Measurements from ENCODE around the gene DDX51.

Gene DDX51

GRCh38 chr12:132157733-132158409 is 13.8 kb upstream of the DDX51 start:
- peaks cover 12% of the 10 kb centered on the region; the same call in 1 of the 2 replicates for H3K36me3 ChIP-seq (ENCODE audit: insufficient read depth, low read length)

GRCh38 chr12:132156573-132157325 is 12.6 kb upstream of the DDX51 start:
- Histone ChIP-seq H3K9me3 (ENCODE audit: insufficient read depth, low read depth, low read length) (no peaks in the 10 kb centered on the region), H4K20me1 (ENCODE audit: insufficient read depth, low read length, poor library complexity, severe bottlenecking) (no peaks in the 10 kb centered on the region), H3K36me3 (ENCODE audit: insufficient read depth, low read length) (peaks cover 18% of the 10 kb centered on the region; the same call in 1 of the 2 replicates), H3K9ac (ENCODE audit: low read depth, low read length, poor library complexity, severe bottlenecking) (no peak overlapping the region), H3K4me3 (ENCODE audit: low read length, poor library complexity, severe bottlenecking) (no peak overlapping the region), H3K79me2 (ENCODE audit: insufficient read depth, low read length) (no peaks in the 10 kb centered on the region), H2AFZ (ENCODE audit: low read length) (no peak overlapping the region), H3K4me2 (ENCODE audit: low read depth, low read length, poor library complexity, severe bottlenecking) (no peak overlapping the region), H3F3A (ENCODE audit: low read depth) (peaks cover 11% of the 10 kb centered on the region), H3K9me2 (replicated peaks; ENCODE audit: low read depth, low read length) (no peaks in the 10 kb centered on the region), H3K4me1 (ENCODE audit: insufficient read depth, low read length, poor library complexity, severe bottlenecking) (no peaks in the 10 kb centered on the region), H3K27me3 (ENCODE audit: insufficient read depth, low read length, poor library complexity, severe bottlenecking) (no peaks in the 10 kb centered on the region)
- TF ChIP-seq EZH2phosphoT487 (IDR thresholded peaks at IDR 0.05; ENCODE audit: borderline replicate concordance) (no peak), CTCF (conservative IDR thresholded peaks at IDR 0.05; ENCODE audit: low read length) (no peak)

More at GRCh38 chr12:132157733-132158409, 13.8 kb upstream of the DDX51 start:
- Histone ChIP-seq H3K4me3 (ENCODE audit: low read length, poor library complexity, severe bottlenecking) (no peak overlapping the region), H3K9me2 (replicated peaks; ENCODE audit: low read depth, low read length) (no peaks in the 10 kb centered on the region), H3K9me3 (ENCODE audit: insufficient read depth, low read depth, low read length) (no peaks in the 10 kb centered on the region), H2AFZ (ENCODE audit: low read length) (no peak overlapping the region), H4K20me1 (ENCODE audit: insufficient read depth, low read length, poor library complexity, severe bottlenecking) (no peaks in the 10 kb centered on the region), H3K4me2 (ENCODE audit: low read depth, low read length, poor library complexity, severe bottlenecking) (no peak overlapping the region), H3K27me3 (ENCODE audit: insufficient read depth, low read length, poor library complexity, severe bottlenecking) (no peaks in the 10 kb centered on the region), H3F3A (ENCODE audit: low read depth) (peaks cover 11% of the 10 kb centered on the region), H3K4me1 (ENCODE audit: insufficient read depth, low read length, poor library complexity, severe bottlenecking) (peaks cover 9% of the 10 kb centered on the region), H3K79me2 (ENCODE audit: insufficient read depth, low read length) (no peaks in the 10 kb centered on the region), H3K9ac (ENCODE audit: low read depth, low read length, poor library complexity, severe bottlenecking) (no peak overlapping the region)
- no peak for TF ChIP-seq EZH2phosphoT487 (IDR thresholded peaks at IDR 0.05; ENCODE audit: borderline replicate concordance)
- no peak for TF ChIP-seq CTCF (conservative IDR thresholded peaks at IDR 0.05; ENCODE audit: low read length)

GRCh38 chr12:132155771-132156572 is 11.9 kb upstream of the DDX51 start:
- Histone ChIP-seq H3K79me2 (ENCODE audit: insufficient read depth, low read length) (no peaks in the 10 kb centered on the region), H3K9me2 (replicated peaks; ENCODE audit: low read depth, low read length) (no peaks in the 10 kb centered on the region), H3K9me3 (ENCODE audit: insufficient read depth, low read depth, low read length) (no peaks in the 10 kb centered on the region), H3K4me2 (ENCODE audit: low read depth, low read length, poor library complexity, severe bottlenecking) (no peak overlapping the region), H3F3A (ENCODE audit: low read depth) (peaks cover 11% of the 10 kb centered on the region), H4K20me1 (ENCODE audit: insufficient read depth, low read length, poor library complexity, severe bottlenecking) (no peaks in the 10 kb centered on the region), H3K4me3 (ENCODE audit: low read length, poor library complexity, severe bottlenecking) (no peak overlapping the region), H3K9ac (ENCODE audit: low read depth, low read length, poor library complexity, severe bottlenecking) (no peak overlapping the region), H3K27me3 (ENCODE audit: insufficient read depth, low read length, poor library complexity, severe bottlenecking) (no peaks in the 10 kb centered on the region), H3K4me1 (ENCODE audit: insufficient read depth, low read length, poor library complexity, severe bottlenecking) (no peaks in the 10 kb centered on the region), H2AFZ (ENCODE audit: low read length) (no peak overlapping the region), H3K36me3 (ENCODE audit: insufficient read depth, low read length) (peaks cover 18% of the 10 kb centered on the region; the same call in 1 of the 2 replicates)
- TF ChIP-seq EZH2phosphoT487 (IDR thresholded peaks at IDR 0.05; ENCODE audit: borderline replicate concordance), result no peak
- TF ChIP-seq CTCF (conservative IDR thresholded peaks at IDR 0.05; ENCODE audit: low read length), result no peak
